HG03135 (cell line): ENCODE measurements around the gene MTA3.

Source experiments
- ATAC-seq: cut with Tn5 transposase; IDR thresholded peaks from one replicate; pipeline ENCODE4 v1.9.1; 2021; ENCODE audit warnings: mild to moderate bottlenecking, moderate library complexity; ENCODE audit not compliant: unreplicated experiment

Gene MTA3

GRCh38 chr2:42781181-42781580, 212.7 kb downstream of the MTA3 start:
- ATAC-seq: no peak

- no peak for ATAC-seq
Measured at GRCh38 chr2:42783511-42783910, 215.1 kb downstream of the MTA3 start.

GRCh38 chr2:42784204-42784880, 215.9 kb downstream of the MTA3 start:
- ATAC-seq: no peak

GRCh38 chr2:42786561-42787345, 218.3 kb downstream of the MTA3 start:
- ATAC-seq: no peak

- ATAC-seq: no peak
Measured at GRCh38 chr2:42787424-42787787, 219.0 kb downstream of the MTA3 start.

- no peak for ATAC-seq
Measured at GRCh38 chr2:42787788-42788477, 219.5 kb downstream of the MTA3 start.

- ATAC-seq: no peak
Measured at GRCh38 chr2:42788478-42788793, 220.0 kb downstream of the MTA3 start.

- no peak for ATAC-seq
Measured at GRCh38 chr2:42788882-42789281, 220.4 kb downstream of the MTA3 start.

- ATAC-seq: no peak
Measured at GRCh38 chr2:42789751-42790150, 221.3 kb downstream of the MTA3 start.

- ATAC-seq: no peak
Measured at GRCh38 chr2:42791606-42792005, 223.2 kb downstream of the MTA3 start.

- peak; percentile 35 for ATAC-seq
Measured at GRCh38 chr2:42792087-42792582, 223.7 kb downstream of the MTA3 start.

GRCh38 chr2:42792583-42793333, 224.3 kb downstream of the MTA3 start, which contains the start of gene HAAO:
Gene HAAO (minus strand): TSS chr2:42792583. CDS start chr2:42792536, 47 bp downstream.
- ATAC-seq: peak; percentile 44

GRCh38 chr2:42793334-42794270, 225.2 kb downstream of the MTA3 start:
- no peak for ATAC-seq

- no peak for ATAC-seq
Measured at GRCh38 chr2:42794271-42795046, 226.0 kb downstream of the MTA3 start.

- ATAC-seq: no peak
Measured at GRCh38 chr2:42795275-42795674, 226.8 kb downstream of the MTA3 start.

GRCh38 chr2:42795841-42796301, 227.4 kb downstream of the MTA3 start:
- no peak for ATAC-seq

- no peak for ATAC-seq
Measured at GRCh38 chr2:42796427-42797248, 228.2 kb downstream of the MTA3 start.

- no peak for ATAC-seq
Measured at GRCh38 chr2:42797281-42797680, 228.8 kb downstream of the MTA3 start.
